K562 (cell line): ENCODE results near the gene FMNL1. TPM values are rescaled to one million over a fixed set of nuclear protein-coding genes. Genes with fewer than 3 reads are reported as not detected.

Experiments used
- ASH1L ChIP-seq: fragments of 450-650 bp; IDR thresholded peaks from 2 replicates; pipeline ENCODE4 v1.6.1; 2018; ENCODE audit warnings: borderline replicate concordance, mild to moderate bottlenecking, low read depth; ENCODE audit not compliant: partially characterized antibody
- FIP1L1 ChIP-seq: fragments of 200-400 bp; formaldehyde crosslinking; IDR thresholded peaks from 2 replicates; pipeline ENCODE4 v1.6.1; 2018; ENCODE audit warnings: mild to moderate bottlenecking, low read depth, low read length; ENCODE audit not compliant: poor library complexity, severe bottlenecking
- KLF16 ChIP-seq: IDR thresholded peaks from 2 replicates; pipeline ENCODE4 v1.6.1; 2016; ENCODE audit warnings: antibody characterized with exemption
- MECOM ChIP-seq: fragments of 250-450 bp; sonication (Bioruptor Pico); IDR thresholded peaks from 2 replicates; pipeline ENCODE4 v1.8.0; 2022; ENCODE audit warnings: inconsistent platforms
- MYNN ChIP-seq, 2 experiments: sonication (generic); formaldehyde crosslinking in 1 of 2; IDR thresholded peaks; 2 replicates each; pipeline versions ENCODE4 v1.5.0 to v1.6.1; 2016 to 2020; ENCODE audit warnings: antibody characterized with exemption in 1 of 2, missing genetic modification reagents in 1 of 2
- NFIX ChIP-seq: fragments of 250-450 bp; sonication (Bioruptor Pico); IDR thresholded peaks from 2 replicates; pipeline ENCODE4 v1.4.0; 2020; ENCODE audit warnings: low read depth, mild to moderate bottlenecking, moderate library complexity
- POLR2G ChIP-seq: fragments of 200-400 bp; formaldehyde crosslinking; IDR thresholded peaks from 2 replicates; pipeline ENCODE4 v1.6.1; 2017; ENCODE audit warnings: low read depth, mild to moderate bottlenecking, antibody characterized with exemption, low read length, moderate library complexity
- RAD21 ChIP-seq, 2 experiments: fragments of 250-450 bp in 1 of 2; fragments of 450-650 bp in 1 of 2; sonication (Bioruptor Pico) in 1 of 2; formaldehyde crosslinking in 1 of 2; IDR thresholded peaks in 1 of 2; conservative IDR thresholded peaks in 1 of 2; 2 replicates each; pipeline versions ENCODE4 v1.4.0 to v1.8.0; 2020 to 2022; ENCODE audit warnings: mild to moderate bottlenecking in 2 of 2, moderate library complexity in 1 of 2
- RAD51 ChIP-seq: fragments of 450-650 bp; IDR thresholded peaks from 2 replicates; pipeline ENCODE4 v1.7.1; 2016; ENCODE audit warnings: low read depth, mild to moderate bottlenecking, borderline replicate concordance
- SMARCB1 ChIP-seq: IDR thresholded peaks from 2 replicates; pipeline ENCODE4 v1.6.1; 2011; ENCODE audit warnings: improper control_type of control experiment, low read depth; ENCODE audit not compliant: insufficient read length
- SNIP1 ChIP-seq: fragments of 450-650 bp; IDR thresholded peaks from 2 replicates; pipeline ENCODE4 v1.7.1; 2017; ENCODE audit warnings: low read depth, mild to moderate bottlenecking
- SRSF1 ChIP-seq: fragments of 200-400 bp; formaldehyde crosslinking; IDR thresholded peaks from 2 replicates; pipeline ENCODE4 v1.6.1; 2017; ENCODE audit warnings: mild to moderate bottlenecking, low read depth, low read length, moderate library complexity
- TAF15 ChIP-seq: fragments of 200-400 bp; formaldehyde crosslinking; IDR thresholded peaks from 2 replicates; pipeline ENCODE4 v1.6.1; 2017; ENCODE audit warnings: mild to moderate bottlenecking, low read depth, low read length, moderate library complexity
- ZKSCAN8 ChIP-seq: fragments of 200-800 bp; sonication (Bioruptor generic); IDR thresholded peaks from 2 replicates; pipeline ENCODE4 v1.6.1; 2016; ENCODE audit warnings: missing genetic modification characterization, missing compliant biosample characterization
- ZNF384 ChIP-seq: IDR thresholded peaks from 2 replicates; pipeline ENCODE4 v1.6.1; 2012; ENCODE audit warnings: low read depth, low read length, improper control_type of control experiment
- ZNF444 ChIP-seq: fragments of 250-450 bp; sonication (Bioruptor Pico); IDR thresholded peaks from 2 replicates; pipeline ENCODE4 v1.4.0; 2020; ENCODE audit warnings: mild to moderate bottlenecking, moderate library complexity
- polyA plus RNA-seq, 8 experiments: library from polyadenylated mRNA; depleted of rRNA in 4 of 8; stranded (reverse) in 5 of 8; unstranded in 3 of 8; fragments of >200 nt; fragmentation: Nextera tagmentation in 2 of 8; fragmentation: Illumina TruSeq in 1 of 8; extraction: Ambion mirVana in 2 of 8; extraction: Trizol in 1 of 8; gene quantifications; 2 replicates each; pipeline versions ENCODE4 v1.2.1 to v1.2.3, GENCODE V29; 2011 to 2014; ENCODE audit warnings: inconsistent platforms in 1 of 8, missing spikeins in 1 of 8
- total RNA-seq, 7 experiments: library from RNA; depleted of rRNA in 6 of 7; stranded (reverse); fragments of >200 nt in 6 of 7; fragmentation: Illumina TruSeq in 2 of 7; extraction: Trizol in 2 of 7; gene quantifications; 2 replicates each; pipeline versions ENCODE4 v1.2.1 to v1.2.3, GENCODE V29; 2011 to 2021; ENCODE audit warnings: low replicate concordance in 1 of 7
- TF ChIP-seq, protein P1 (sequence below), 2 experiments: fragments of 250-450 bp in 1 of 2; fragments of 450-650 bp in 1 of 2; sonication (Bioruptor Pico) in 1 of 2; IDR thresholded peaks; 2 replicates each; pipeline versions ENCODE4 v1.6.1 to v1.8.0; 2016 to 2021; ENCODE audit warnings: mild to moderate bottlenecking in 2 of 2, moderate library complexity in 2 of 2, missing compliant biosample characterization in 1 of 2, missing genetic modification characterization in 1 of 2
- TF ChIP-seq, protein P2 (sequence below): sonication (generic); formaldehyde crosslinking; IDR thresholded peaks from 2 replicates; pipeline ENCODE4 v1.8.0; 2023; ENCODE audit warnings: mild to moderate bottlenecking, missing genetic modification reagents
- TF ChIP-seq, protein P3 (sequence below): sonication (generic); formaldehyde crosslinking; IDR thresholded peaks from 2 replicates; pipeline ENCODE4 v1.8.0; 2023; ENCODE audit warnings: mild to moderate bottlenecking, missing genetic modification reagents
- TF ChIP-seq, protein P4 (sequence below): sonication (generic); formaldehyde crosslinking; IDR thresholded peaks from 2 replicates; pipeline ENCODE4 v1.8.0; 2022; ENCODE audit warnings: mild to moderate bottlenecking, low read depth, missing genetic modification reagents

FMNL1 gene
- total and polyA plus RNA-seq, 9 of the 15 experiments (the other 6 are each of a cell fraction or from before 2014, with no cell fraction given): 0.70 to 36.6 (median 7.7) TPM

DNA sequence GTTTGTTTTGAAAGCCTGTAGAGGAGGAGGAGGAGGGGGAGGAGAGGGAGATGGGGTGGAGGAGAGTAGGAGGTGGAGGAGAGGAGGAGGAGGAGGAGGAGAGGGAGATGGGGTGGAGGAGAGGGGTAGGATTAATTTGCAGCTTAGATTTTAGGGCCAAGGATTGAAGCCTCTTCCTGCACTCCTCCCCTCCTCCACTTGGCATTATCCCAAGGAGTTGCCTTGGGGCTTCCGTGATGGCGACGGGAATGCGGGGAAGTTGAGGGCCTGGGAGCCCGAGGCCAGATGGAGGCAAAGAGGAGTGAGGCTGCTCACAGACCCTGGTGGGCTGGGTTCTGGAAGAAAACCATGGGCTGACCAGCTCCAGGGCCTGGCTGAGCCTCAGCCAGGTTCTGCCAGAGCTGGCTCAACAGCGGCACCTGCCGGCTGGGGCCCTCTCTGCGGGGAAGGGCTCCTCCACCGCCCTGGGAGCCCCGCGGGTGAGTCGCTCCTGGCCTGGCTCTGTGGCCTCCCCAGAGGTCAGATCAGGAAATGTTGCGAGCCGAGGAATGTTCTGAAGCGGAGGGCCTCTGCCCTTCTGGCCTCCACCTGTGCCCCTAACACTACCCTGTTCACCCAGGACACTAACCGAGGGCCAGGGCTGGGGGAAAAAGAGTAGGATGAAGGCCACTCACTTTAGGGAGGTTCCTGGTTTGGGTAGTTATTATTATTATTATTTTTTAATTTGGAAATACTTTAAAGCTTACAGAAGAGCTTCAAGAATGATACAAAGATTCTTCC lies 23.9 kb upstream of the FMNL1 start (continued):
- TF ChIP-seq, protein P1, sequence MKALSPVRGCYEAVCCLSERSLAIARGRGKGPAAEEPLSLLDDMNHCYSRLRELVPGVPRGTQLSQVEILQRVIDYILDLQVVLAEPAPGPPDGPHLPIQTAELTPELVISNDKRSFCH (CRISPR knock-in tag; IDR thresholded peaks at IDR 0.05): no peak
- TF ChIP-seq, protein P1 (tag; IDR thresholded peaks at IDR 0.05): no peak
- TF ChIP-seq, protein P2, sequence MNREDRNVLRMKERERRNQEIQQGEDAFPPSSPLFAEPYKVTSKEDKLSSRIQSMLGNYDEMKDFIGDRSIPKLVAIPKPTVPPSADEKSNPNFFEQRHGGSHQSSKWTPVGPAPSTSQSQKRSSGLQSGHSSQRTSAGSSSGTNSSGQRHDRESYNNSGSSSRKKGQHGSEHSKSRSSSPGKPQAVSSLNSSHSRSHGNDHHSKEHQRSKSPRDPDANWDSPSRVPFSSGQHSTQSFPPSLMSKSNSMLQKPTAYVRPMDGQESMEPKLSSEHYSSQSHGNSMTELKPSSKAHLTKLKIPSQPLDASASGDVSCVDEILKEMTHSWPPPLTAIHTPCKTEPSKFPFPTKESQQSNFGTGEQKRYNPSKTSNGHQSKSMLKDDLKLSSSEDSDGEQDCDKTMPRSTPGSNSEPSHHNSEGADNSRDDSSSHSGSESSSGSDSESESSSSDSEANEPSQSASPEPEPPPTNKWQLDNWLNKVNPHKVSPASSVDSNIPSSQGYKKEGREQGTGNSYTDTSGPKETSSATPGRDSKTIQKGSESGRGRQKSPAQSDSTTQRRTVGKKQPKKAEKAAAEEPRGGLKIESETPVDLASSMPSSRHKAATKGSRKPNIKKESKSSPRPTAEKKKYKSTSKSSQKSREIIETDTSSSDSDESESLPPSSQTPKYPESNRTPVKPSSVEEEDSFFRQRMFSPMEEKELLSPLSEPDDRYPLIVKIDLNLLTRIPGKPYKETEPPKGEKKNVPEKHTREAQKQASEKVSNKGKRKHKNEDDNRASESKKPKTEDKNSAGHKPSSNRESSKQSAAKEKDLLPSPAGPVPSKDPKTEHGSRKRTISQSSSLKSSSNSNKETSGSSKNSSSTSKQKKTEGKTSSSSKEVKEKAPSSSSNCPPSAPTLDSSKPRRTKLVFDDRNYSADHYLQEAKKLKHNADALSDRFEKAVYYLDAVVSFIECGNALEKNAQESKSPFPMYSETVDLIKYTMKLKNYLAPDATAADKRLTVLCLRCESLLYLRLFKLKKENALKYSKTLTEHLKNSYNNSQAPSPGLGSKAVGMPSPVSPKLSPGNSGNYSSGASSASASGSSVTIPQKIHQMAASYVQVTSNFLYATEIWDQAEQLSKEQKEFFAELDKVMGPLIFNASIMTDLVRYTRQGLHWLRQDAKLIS: peak; percentile 74; the same call in 1 of the 2 replicates
- no peak for TF ChIP-seq ASH1L
- TF ChIP-seq MECOM (CRISPR knock-in tag): no peak
- no peak for TF ChIP-seq FIP1L1
- no peak for TF ChIP-seq ZKSCAN8 (CRISPR knock-in tag)
- TF ChIP-seq, protein P3, sequence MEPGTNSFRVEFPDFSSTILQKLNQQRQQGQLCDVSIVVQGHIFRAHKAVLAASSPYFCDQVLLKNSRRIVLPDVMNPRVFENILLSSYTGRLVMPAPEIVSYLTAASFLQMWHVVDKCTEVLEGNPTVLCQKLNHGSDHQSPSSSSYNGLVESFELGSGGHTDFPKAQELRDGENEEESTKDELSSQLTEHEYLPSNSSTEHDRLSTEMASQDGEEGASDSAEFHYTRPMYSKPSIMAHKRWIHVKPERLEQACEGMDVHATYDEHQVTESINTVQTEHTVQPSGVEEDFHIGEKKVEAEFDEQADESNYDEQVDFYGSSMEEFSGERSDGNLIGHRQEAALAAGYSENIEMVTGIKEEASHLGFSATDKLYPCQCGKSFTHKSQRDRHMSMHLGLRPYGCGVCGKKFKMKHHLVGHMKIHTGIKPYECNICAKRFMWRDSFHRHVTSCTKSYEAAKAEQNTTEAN (CRISPR knock-in tag): no peak
- peak; percentile 60 for TF ChIP-seq KLF16
- no peak for TF ChIP-seq SMARCB1
- TF ChIP-seq ZNF444 (CRISPR knock-in tag): no peak
- TF ChIP-seq SRSF1: no peak
- no peak for TF ChIP-seq RAD51
- TF ChIP-seq, protein P4, sequence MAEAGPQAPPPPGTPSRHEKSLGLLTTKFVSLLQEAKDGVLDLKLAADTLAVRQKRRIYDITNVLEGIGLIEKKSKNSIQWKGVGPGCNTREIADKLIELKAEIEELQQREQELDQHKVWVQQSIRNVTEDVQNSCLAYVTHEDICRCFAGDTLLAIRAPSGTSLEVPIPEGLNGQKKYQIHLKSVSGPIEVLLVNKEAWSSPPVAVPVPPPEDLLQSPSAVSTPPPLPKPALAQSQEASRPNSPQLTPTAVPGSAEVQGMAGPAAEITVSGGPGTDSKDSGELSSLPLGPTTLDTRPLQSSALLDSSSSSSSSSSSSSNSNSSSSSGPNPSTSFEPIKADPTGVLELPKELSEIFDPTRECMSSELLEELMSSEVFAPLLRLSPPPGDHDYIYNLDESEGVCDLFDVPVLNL (CRISPR knock-in tag): no peak
- no peak for TF ChIP-seq NFIX (CRISPR knock-in tag)
- no peak for TF ChIP-seq SNIP1
- 0 out of 2 replicates have a peak, but pooled peaks have one; percentile 43 for TF ChIP-seq POLR2G
- 0 out of 2 replicates have a peak, but pooled peaks have one; percentile 29 for TF ChIP-seq ZNF384
- 0 out of 2 replicates have a peak, but pooled peaks have one; percentile 38 for TF ChIP-seq MYNN (IDR thresholded peaks at IDR 0.05)
- TF ChIP-seq MYNN (CRISPR knock-in tag; IDR thresholded peaks at IDR 0.05): no peak
- TF ChIP-seq RAD21 (CRISPR knock-in tag; conservative IDR thresholded peaks at IDR 0.05 in 1 of 2, IDR thresholded peaks at IDR 0.05 in 1 of 2): peak; percentile 99
- no peak for TF ChIP-seq TAF15
